Midbrain (tissue), 1 donor: ENCODE measurements around the gene PMM2.
A peak's percentile ranks its signal among the peaks of the same experiment; 100 is the strongest.
"Not testable (repeated sequence)": the region's sequence is repeated elsewhere in the genome, so short reads cannot be mapped to it uniquely, and the experiment has no call there.

Experiments
- DNase-seq: peaks from one replicate; lab custom pipeline; 2025; lab: John Stamatoyannopoulos, UW

Gene PMM2

GRCh38 chr16:8867216-8867931, 69.7 kb downstream of the PMM2 start:
- peak; percentile 51 for DNase-seq

- DNase-seq = no peak
These were observed 70.3 kb downstream of the PMM2 start for GRCh38 chr16:8867932-8868415.

GRCh38 chr16:8868416-8869211, 71.0 kb downstream of the PMM2 start, which contains the start of gene CARHSP1:
Gene CARHSP1 (minus strand): TSS chr16:8869006. CDS start chr16:8859328, 9,678 bp downstream.
- DNase-seq = peak; percentile 92

GRCh38 chr16:8869212-8869987, 71.8 kb downstream of the PMM2 start:
- DNase-seq = no peak

GRCh38 chr16:8869988-8870241, 72.3 kb downstream of the PMM2 start:
- not testable (repeated sequence) for DNase-seq

GRCh38 chr16:8872071-8872470, 74.4 kb downstream of the PMM2 start:
- no peak for DNase-seq

- DNase-seq = no peak
These were observed 75.6 kb downstream of the PMM2 start for GRCh38 chr16:8872967-8873865.

GRCh38 chr16:8873866-8874195, 76.2 kb downstream of the PMM2 start:
- not testable (repeated sequence) for DNase-seq

GRCh38 chr16:8874388-8874787, 76.7 kb downstream of the PMM2 start:
- DNase-seq = no peak

- DNase-seq = not testable (repeated sequence)
These were observed 77.7 kb downstream of the PMM2 start for GRCh38 chr16:8875317-8875716.

GRCh38 chr16:8877894-8878522, 80.4 kb downstream of the PMM2 start:
- no peak for DNase-seq

- no peak for DNase-seq
These were observed 80.9 kb downstream of the PMM2 start for GRCh38 chr16:8878523-8878911.

GRCh38 chr16:8880839-8881510, 83.3 kb downstream of the PMM2 start:
- DNase-seq = no peak

GRCh38 chr16:8882041-8882617, 84.5 kb downstream of the PMM2 start, which contains the start of gene LITAFD:
Gene LITAFD (plus strand): TSS chr16:8882351. CDS start chr16:8884356, 2,005 bp downstream.
- DNase-seq = no peak

GRCh38 chr16:8882725-8883377, 85.2 kb downstream of the PMM2 start:
- DNase-seq = no peak

- DNase-seq = no peak
These were observed 88.3 kb downstream of the PMM2 start for GRCh38 chr16:8885674-8886592.

GRCh38 chr16:8886593-8887430, 89.2 kb downstream of the PMM2 start:
- no peak for DNase-seq

- DNase-seq = no peak
These were observed 89.8 kb downstream of the PMM2 start for GRCh38 chr16:8887431-8887765.
